ENCODE data around the gene DNM3. TPM values are rescaled to one million over a fixed set of nuclear protein-coding genes. Genes with fewer than 3 reads are reported as not detected.

The DNM3 gene
- total RNA-seq, 1 donor from 2014 or later = 1.1 TPM

DNA sequence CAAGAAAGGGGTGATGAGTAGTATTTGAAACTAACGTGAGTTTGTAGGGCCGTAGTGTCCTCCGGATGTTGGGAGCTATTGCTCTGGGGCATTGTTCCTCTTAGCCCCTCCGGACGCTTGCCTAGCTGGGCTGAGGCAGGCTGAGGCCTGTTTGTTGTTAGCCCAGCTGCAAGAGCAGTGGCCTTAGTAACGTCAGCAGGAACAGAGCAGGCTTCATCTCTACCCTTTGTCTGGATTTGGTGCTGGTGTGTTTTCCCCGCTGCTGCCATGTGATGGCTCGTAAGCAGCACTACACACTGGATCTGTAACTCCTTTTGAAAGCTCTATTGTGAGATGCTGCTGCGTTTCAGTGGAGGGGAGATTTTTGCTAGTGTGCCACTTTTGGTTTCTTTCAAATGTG lies 57.6 kb downstream of the DNM3 start:
- Histone ChIP-seq H3K4me3 (no peak overlapping the region), H3K9ac (no peak overlapping the region), H3K4me2 (peak overlapping the region; percentile 42), H3K9me3 (ENCODE audit: low read depth) (no peaks in the 10 kb centered on the region), H2AFZ (replicated peaks) (peak overlapping the region; percentile 86), H3K27ac (peak overlapping the region; percentile 56), H3K79me2 (ENCODE audit: low read depth) (no peaks in the 10 kb centered on the region), H3F3A (ENCODE audit: low read depth) (peaks cover 7% of the 10 kb centered on the region), H3K36me3 (no peaks in the 10 kb centered on the region), H3K4me1 (peaks cover 15% of the 10 kb centered on the region), H3K27me3 (no peaks in the 10 kb centered on the region), H4K20me1 (ENCODE audit: low read depth) (no peaks in the 10 kb centered on the region)
- TF ChIP-seq EZH2phosphoT487 (IDR thresholded peaks at IDR 0.05) (no peak), EZH2 (IDR thresholded peaks at IDR 0.05) (no peak)
- TF ChIP-seq, protein P1, sequence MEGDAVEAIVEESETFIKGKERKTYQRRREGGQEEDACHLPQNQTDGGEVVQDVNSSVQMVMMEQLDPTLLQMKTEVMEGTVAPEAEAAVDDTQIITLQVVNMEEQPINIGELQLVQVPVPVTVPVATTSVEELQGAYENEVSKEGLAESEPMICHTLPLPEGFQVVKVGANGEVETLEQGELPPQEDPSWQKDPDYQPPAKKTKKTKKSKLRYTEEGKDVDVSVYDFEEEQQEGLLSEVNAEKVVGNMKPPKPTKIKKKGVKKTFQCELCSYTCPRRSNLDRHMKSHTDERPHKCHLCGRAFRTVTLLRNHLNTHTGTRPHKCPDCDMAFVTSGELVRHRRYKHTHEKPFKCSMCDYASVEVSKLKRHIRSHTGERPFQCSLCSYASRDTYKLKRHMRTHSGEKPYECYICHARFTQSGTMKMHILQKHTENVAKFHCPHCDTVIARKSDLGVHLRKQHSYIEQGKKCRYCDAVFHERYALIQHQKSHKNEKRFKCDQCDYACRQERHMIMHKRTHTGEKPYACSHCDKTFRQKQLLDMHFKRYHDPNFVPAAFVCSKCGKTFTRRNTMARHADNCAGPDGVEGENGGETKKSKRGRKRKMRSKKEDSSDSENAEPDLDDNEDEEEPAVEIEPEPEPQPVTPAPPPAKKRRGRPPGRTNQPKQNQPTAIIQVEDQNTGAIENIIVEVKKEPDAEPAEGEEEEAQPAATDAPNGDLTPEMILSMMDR (IDR thresholded peaks at IDR 0.05) = no peak
- Mint-ChIP-seq H3K36me3 (no peaks in the 10 kb centered on the region), H3K27ac (peak overlapping the region; percentile 97), H3K4me3 (peak overlapping the region; percentile 6), H3K9me3 (peaks cover 4% of the 10 kb centered on the region), H3K27me3 (ENCODE audit: insufficient read depth, low read depth) (no peaks in the 10 kb centered on the region), H3K4me1 (peaks cover 16% of the 10 kb centered on the region)
- peak; percentile 88 for DNase-seq (ENCODE audit: low spot score)

- H4K20me1 ChIP-seq (ENCODE audit: low read depth) = no peaks in the 10 kb centered on the region
- no peak overlapping the region for H3K9ac ChIP-seq
- H3K9me3 ChIP-seq (ENCODE audit: low read depth) = no peaks in the 10 kb centered on the region
- H3K36me3 Mint-ChIP-seq = no peaks in the 10 kb centered on the region
- no peaks in the 10 kb centered on the region for H3K36me3 ChIP-seq
- peaks cover 7% of the 10 kb centered on the region for H3F3A ChIP-seq (ENCODE audit: low read depth)
- peak overlapping the region; percentile 86 for H2AFZ ChIP-seq (replicated peaks)
- H3K27me3 ChIP-seq = no peaks in the 10 kb centered on the region
- TF ChIP-seq EZH2 (IDR thresholded peaks at IDR 0.05) (no peak), EZH2phosphoT487 (IDR thresholded peaks at IDR 0.05) (no peak)
- TF ChIP-seq, protein P1 (IDR thresholded peaks at IDR 0.05) = no peak
- H3K4me3 Mint-ChIP-seq = no peak overlapping the region
- H3K4me1 ChIP-seq = peaks cover 15% of the 10 kb centered on the region
- no peak overlapping the region for H3K4me2 ChIP-seq
- H3K27ac Mint-ChIP-seq = no peak overlapping the region
- no peaks in the 10 kb centered on the region for H3K27me3 Mint-ChIP-seq (ENCODE audit: insufficient read depth, low read depth)
- H3K79me2 ChIP-seq (ENCODE audit: low read depth) = no peaks in the 10 kb centered on the region
- H3K9me3 Mint-ChIP-seq = peaks cover 4% of the 10 kb centered on the region
- peaks cover 16% of the 10 kb centered on the region for H3K4me1 Mint-ChIP-seq
- no peak overlapping the region for H3K4me3 ChIP-seq
- DNase-seq (ENCODE audit: low spot score) = no peak
- H3K27ac ChIP-seq = no peak overlapping the region
These were observed 58.5 kb downstream of the DNM3 start for GRCh38 chr1:171899838-171900237.

DNA sequence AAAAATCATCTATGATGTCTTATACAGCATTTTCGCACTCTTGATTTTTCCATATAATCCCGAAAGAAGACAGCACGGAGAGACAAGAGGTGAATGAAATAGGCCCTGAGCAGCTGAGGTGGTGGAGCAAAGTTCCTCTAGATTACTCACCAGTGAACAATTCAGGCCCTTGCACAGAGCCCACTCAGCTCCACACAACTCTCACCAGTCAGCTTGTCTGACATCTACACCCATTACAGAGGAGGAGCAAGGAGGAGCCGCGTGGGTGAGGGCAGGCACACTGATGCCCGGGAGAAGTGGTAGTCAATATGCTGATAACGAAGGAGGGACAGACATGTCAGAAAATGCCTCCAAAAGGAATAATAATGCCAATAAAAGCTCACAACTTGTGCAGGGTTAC lies 59.9 kb downstream of the DNM3 start:
- Mint-ChIP-seq H3K9me3 (no peaks in the 10 kb centered on the region), H3K4me1 (peaks cover 16% of the 10 kb centered on the region), H3K27ac (peak overlapping the region; percentile 57), H3K4me3 (no peak overlapping the region), H3K36me3 (no peaks in the 10 kb centered on the region), H3K27me3 (ENCODE audit: insufficient read depth, low read depth) (no peaks in the 10 kb centered on the region)
- Histone ChIP-seq H3K4me2 (no peak overlapping the region), H3K27ac (no peak overlapping the region), H2AFZ (replicated peaks) (no peak overlapping the region), H3K79me2 (ENCODE audit: low read depth) (no peaks in the 10 kb centered on the region), H3K4me3 (no peak overlapping the region), H3K9me3 (ENCODE audit: low read depth) (no peaks in the 10 kb centered on the region), H3K4me1 (peaks cover 15% of the 10 kb centered on the region), H4K20me1 (ENCODE audit: low read depth) (no peaks in the 10 kb centered on the region), H3K36me3 (no peaks in the 10 kb centered on the region), H3K9ac (no peak overlapping the region), H3K27me3 (no peaks in the 10 kb centered on the region), H3F3A (ENCODE audit: low read depth) (peaks cover 7% of the 10 kb centered on the region)
- TF ChIP-seq EZH2 (IDR thresholded peaks at IDR 0.05) = no peak
- TF ChIP-seq, protein P1 (IDR thresholded peaks at IDR 0.05) = no peak
- no peak for TF ChIP-seq EZH2phosphoT487 (IDR thresholded peaks at IDR 0.05)
- no peak for DNase-seq (ENCODE audit: low spot score)

Measured in neural progenitor cell (in vitro differentiated cells).